BJ (cell line): ENCODE data around the gene CHKA. TPM values are rescaled to one million over a fixed set of nuclear protein-coding genes. Genes with fewer than 3 reads are reported as not detected.

Experiments used
- CTCF ChIA-PET: fragments of 350-600 bp; formaldehyde crosslinking; extraction: SDS; loops from one replicate; lab custom pipeline; 2021; ENCODE audit warnings: antibody characterized with exemption, inconsistent platforms; lab: Yijun Ruan, JAX
- POLR2A ChIA-PET: fragments of 300-600 bp; sonication (Branson Sonifier 250); formaldehyde crosslinking; extraction: SDS; loops from one replicate; lab custom pipeline; 2021; ENCODE audit warnings: antibody characterized with exemption; lab: Charles Lee
- DNase-seq: peaks from one replicate; pipeline ENCODE4 v3.0.0-alpha.2; 2011; ENCODE audit warnings: low read depth
- H3K27me3 ChIP-seq: 2 replicates; pipeline ENCODE4 v1.6.0; 2011; ENCODE audit warnings: low read length; ENCODE audit not compliant: control insufficient read depth, insufficient read depth
- H3K36me3 ChIP-seq: 2 replicates; pipeline ENCODE4 v1.5.1; 2011; ENCODE audit warnings: low read length; ENCODE audit not compliant: control insufficient read depth, insufficient read depth
- H3K4me3 ChIP-seq: 2 replicates; pipeline ENCODE4 v1.5.1; 2011; ENCODE audit warnings: low read depth, mild to moderate bottlenecking, control low read depth, low read length
- CTCF ChIP-seq: IDR thresholded peaks from 2 replicates; pipeline ENCODE4 v1.5.1; 2011; ENCODE audit warnings: low read depth, mild to moderate bottlenecking, control low read depth, inconsistent platforms, low read length, moderate library complexity; ENCODE audit not compliant: insufficient read depth
- polyA plus RNA-seq: library from polyadenylated mRNA; depleted of rRNA; stranded (reverse); fragments of >200 nt; gene quantifications from 2 replicates; pipeline ENCODE4 v1.2.3, GENCODE V29; 2011

CHKA gene
- polyA plus RNA-seq, 1 experiment, result 5.9 TPM

DNA sequence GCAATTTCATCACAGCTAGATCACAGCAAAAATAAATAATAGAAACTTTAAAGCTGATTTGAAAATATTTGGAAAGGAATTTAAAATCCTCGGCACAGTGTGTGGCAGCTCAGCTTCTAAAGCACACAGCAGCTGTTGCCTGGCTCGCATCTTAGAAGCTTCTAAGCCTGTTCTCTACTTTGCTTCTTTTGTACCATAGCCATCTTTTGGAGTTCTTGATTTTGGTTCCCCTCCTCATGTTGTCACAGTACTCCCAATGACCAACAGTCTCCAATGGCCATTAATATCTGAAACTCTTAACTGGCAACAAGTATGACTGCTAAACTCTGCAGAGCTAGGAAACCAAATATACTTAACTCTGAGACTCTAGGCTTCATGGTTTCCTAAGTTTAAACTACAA, 28.8 kb downstream of the CHKA start:
- POLR2A ChIA-PET, result no interaction called here
- CTCF ChIA-PET, result interaction anchor here (0.6 kb wide), 1 partner anchor 10 kb away, joined by 3 read pairs; no protein-coding TSS in a partner anchor

GRCh38 chr11:68090706-68091105, 30.5 kb downstream of the CHKA start:
- POLR2A ChIA-PET, result no interaction called here
- DNase-seq, result no peak
- no peak overlapping the region for H3K4me3 ChIP-seq
- CTCF ChIA-PET, result no interaction called here
- H3K27me3 ChIP-seq, result no peaks in the 10 kb centered on the region
- no peak for TF ChIP-seq CTCF
- no peaks in the 10 kb centered on the region for H3K36me3 ChIP-seq

More for the DNA sequence above, 28.8 kb downstream of the CHKA start:
- no peaks in the 10 kb centered on the region for H3K27me3 ChIP-seq
- no peak overlapping the region for H3K4me3 ChIP-seq
- H3K36me3 ChIP-seq, result no peaks in the 10 kb centered on the region
- no peak for TF ChIP-seq CTCF
- DNase-seq, result no peak

DNA sequence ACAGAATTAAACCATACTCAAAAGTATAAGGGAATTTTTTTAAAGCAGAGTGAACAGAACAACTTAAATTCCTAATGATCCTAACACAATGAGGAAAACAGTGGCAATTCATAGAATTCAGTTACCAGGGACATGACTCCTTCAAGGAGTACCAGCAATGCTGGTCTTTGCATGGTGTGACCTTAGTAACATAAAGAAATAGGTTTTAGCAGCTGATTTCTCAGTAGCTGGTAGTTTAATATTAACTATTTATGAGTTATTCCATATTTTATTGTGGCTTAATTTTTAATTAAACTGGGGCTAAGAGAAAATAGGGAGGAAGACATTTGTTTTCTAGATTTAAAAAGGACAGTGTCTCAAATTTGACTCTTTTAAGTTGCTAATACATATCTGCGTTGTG, 30.9 kb downstream of the CHKA start:
- H3K36me3 ChIP-seq, result no peaks in the 10 kb centered on the region
- CTCF ChIA-PET, result no interaction called here
- H3K4me3 ChIP-seq, result no peak overlapping the region
- H3K27me3 ChIP-seq, result no peaks in the 10 kb centered on the region
- no peak for TF ChIP-seq CTCF
- POLR2A ChIA-PET, result no interaction called here
- no peak for DNase-seq

DNA sequence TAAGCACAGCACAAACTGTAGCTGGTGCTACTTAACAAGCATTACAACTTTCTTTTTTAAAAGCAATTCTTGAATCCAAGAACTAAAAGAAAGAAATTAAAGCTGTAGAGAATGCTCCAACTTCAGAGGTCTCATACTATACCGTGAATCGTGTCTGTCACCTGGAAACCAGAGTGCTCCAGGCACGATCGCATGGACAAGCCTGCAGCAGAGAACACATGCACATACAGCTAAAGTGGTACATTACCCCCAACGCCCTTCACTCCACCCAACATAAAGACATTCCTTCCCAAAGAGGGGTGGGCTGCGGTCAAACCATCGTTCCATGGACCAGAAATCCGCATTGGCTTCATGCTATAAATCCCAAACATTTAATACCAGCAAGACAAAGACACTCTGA, 31.5 kb downstream of the CHKA start:
- Histone ChIP-seq H3K27me3 (no peaks in the 10 kb centered on the region), H3K36me3 (no peaks in the 10 kb centered on the region), H3K4me3 (no peak overlapping the region)
- CTCF ChIA-PET, result interaction anchor here (1.9 kb wide), 1 partner anchor 13 kb away, joined by 5 read pairs; no protein-coding TSS in a partner anchor
- no peak for DNase-seq
- no peak for TF ChIP-seq CTCF
- POLR2A ChIA-PET, result no interaction called here

GRCh38 chr11:68083517-68083916, 37.7 kb downstream of the CHKA start:
- no peak for DNase-seq
- no peak for TF ChIP-seq CTCF
- no peak overlapping the region for H3K4me3 ChIP-seq
- ChIA-PET POLR2A (no interaction called here), CTCF (no interaction called here)
- H3K27me3 ChIP-seq, result no peaks in the 10 kb centered on the region
- peaks cover 3% of the 10 kb centered on the region; the same call in 1 of the 2 replicates for H3K36me3 ChIP-seq
